ENCODE measurements around the gene DEPDC1B.
"Not testable (repeated sequence)": the region's sequence is repeated elsewhere in the genome, so short reads cannot be mapped to it uniquely, and the experiment has no call there.

The DEPDC1B gene

GRCh38 chr5:60712950-60713349 is 13.0 kb upstream of the DEPDC1B start:
- no peak for DNase-seq
- TF ChIP-seq POLR2A (IDR thresholded peaks at IDR 0.05; ENCODE audit: low read length) (no peak), GATA1 (IDR thresholded peaks at IDR 0.05; ENCODE audit: low read depth, low read length) (no peak)

- not testable (repeated sequence) for DNase-seq
These were observed 11.9 kb upstream of the DEPDC1B start for GRCh38 chr5:60711892-60712291.

- TF ChIP-seq POLR2A (IDR thresholded peaks at IDR 0.05; ENCODE audit: low read length), result no peak
- TF ChIP-seq GATA1 (IDR thresholded peaks at IDR 0.05; ENCODE audit: low read depth, low read length), result no peak
- DNase-seq, result no peak
These were observed 10.4 kb upstream of the DEPDC1B start for GRCh38 chr5:60710362-60710761.

- TF ChIP-seq GATA1 (IDR thresholded peaks at IDR 0.05; ENCODE audit: low read depth, low read length) (no peak), POLR2A (IDR thresholded peaks at IDR 0.05; ENCODE audit: low read length) (no peak)
- no peak for DNase-seq
These were observed 5.2 kb upstream of the DEPDC1B start for GRCh38 chr5:60705144-60705543.

- no peak for TF ChIP-seq POLR2A (IDR thresholded peaks at IDR 0.05; ENCODE audit: low read length)
- TF ChIP-seq GATA1 (IDR thresholded peaks at IDR 0.05; ENCODE audit: low read depth, low read length), result no peak
- no peak for DNase-seq
These were observed 4.0 kb upstream of the DEPDC1B start for GRCh38 chr5:60703944-60704343.

GRCh38 chr5:60701321-60701968 is 1.5 kb upstream of the DEPDC1B start:
- TF ChIP-seq POLR2A (IDR thresholded peaks at IDR 0.05; ENCODE audit: low read length), result no peak
- no peak for TF ChIP-seq GATA1 (IDR thresholded peaks at IDR 0.05; ENCODE audit: low read depth, low read length)
- peak; percentile 33 to 53 for DNase-seq

GRCh38 chr5:60700416-60700757 is 421 bp upstream of the DEPDC1B start:
- TF ChIP-seq POLR2A (IDR thresholded peaks at IDR 0.05; ENCODE audit: low read length), result no peak
- DNase-seq, result no peak

GRCh38 chr5:60699288-60699608 is 718 bp downstream of the DEPDC1B start:
- DNase-seq, result no peak
- no peak for TF ChIP-seq GATA1 (IDR thresholded peaks at IDR 0.05; ENCODE audit: low read depth, low read length)
- no peak for TF ChIP-seq POLR2A (IDR thresholded peaks at IDR 0.05; ENCODE audit: low read length)

- TF ChIP-seq POLR2A (IDR thresholded peaks at IDR 0.05; ENCODE audit: low read length), result no peak
- DNase-seq, result no peak
These were observed 1.6 kb downstream of the DEPDC1B start for GRCh38 chr5:60698336-60698735.

GRCh38 chr5:60690326-60690725 is 9.6 kb downstream of the DEPDC1B start:
- DNase-seq, result no peak
- no peak for TF ChIP-seq POLR2A (IDR thresholded peaks at IDR 0.05; ENCODE audit: low read length)
- TF ChIP-seq GATA1 (IDR thresholded peaks at IDR 0.05; ENCODE audit: low read depth, low read length), result no peak

GRCh38 chr5:60688980-60689379 is 11.0 kb downstream of the DEPDC1B start:
- TF ChIP-seq GATA1 (IDR thresholded peaks at IDR 0.05; ENCODE audit: low read depth, low read length), result no peak
- no peak for TF ChIP-seq POLR2A (IDR thresholded peaks at IDR 0.05; ENCODE audit: low read length)
- DNase-seq, result peak in 1 of 2 experiments; percentile 13

- DNase-seq, result peak; percentile 58 to 70
- TF ChIP-seq POLR2A (IDR thresholded peaks at IDR 0.05; ENCODE audit: low read length) (no peak), GATA1 (IDR thresholded peaks at IDR 0.05; ENCODE audit: low read depth, low read length) (no peak)
These were observed 11.8 kb downstream of the DEPDC1B start for GRCh38 chr5:60687927-60688720.

GRCh38 chr5:60686157-60686556 is 13.8 kb downstream of the DEPDC1B start:
- TF ChIP-seq GATA1 (IDR thresholded peaks at IDR 0.05; ENCODE audit: low read depth, low read length) (no peak), POLR2A (IDR thresholded peaks at IDR 0.05; ENCODE audit: low read length) (no peak)
- DNase-seq, result no peak

GRCh38 chr5:60685700-60686099 is 14.3 kb downstream of the DEPDC1B start:
- TF ChIP-seq GATA1 (IDR thresholded peaks at IDR 0.05; ENCODE audit: low read depth, low read length) (no peak), POLR2A (IDR thresholded peaks at IDR 0.05; ENCODE audit: low read length) (no peak)
- no peak for DNase-seq

GRCh38 chr5:60685028-60685427 is 14.9 kb downstream of the DEPDC1B start:
- no peak for TF ChIP-seq POLR2A (IDR thresholded peaks at IDR 0.05; ENCODE audit: low read length)
- TF ChIP-seq GATA1 (IDR thresholded peaks at IDR 0.05; ENCODE audit: low read depth, low read length), result no peak
- no peak for DNase-seq

GRCh38 chr5:60682007-60682406 is 18.0 kb downstream of the DEPDC1B start:
- DNase-seq, result not testable (repeated sequence)

All from erythroblast (primary cell).